K562 (cell line): ENCODE measurements around the gene ATOH8. TPM values are rescaled to one million over a fixed set of nuclear protein-coding genes. Genes with fewer than 3 reads are reported as not detected.

ENCODE experiments used
- ATAC-seq: fragments of 200-7000 bp; cut with Tn5 transposase; 3 replicates; pipeline ENCODE4 v1.9.1; 2020; ENCODE audit warnings: moderate library complexity
- BruUV-seq: library from RNA; stranded (reverse); fragments of 400-500 nt; replicated peaks from 2 replicates; lab custom pipeline; 2021; lab: Mats Ljungman, UMichigan
- CTCF ChIA-PET: fragments of 300-600 bp; formaldehyde crosslinking; extraction: SDS; loops from one replicate; lab custom pipeline; 2021; ENCODE audit warnings: low intra/inter-chr PET ratio; lab: Yijun Ruan, JAX
- POLR2A ChIA-PET: fragments of 300-600, 350-650 bp; sonication (Branson Sonifier 250); formaldehyde crosslinking; extraction: SDS; loops from one replicate; lab custom pipeline; 2021; ENCODE audit warnings: antibody characterized with exemption, inconsistent platforms; lab: Yijun Ruan, JAX
- DNase-seq, 4 experiments: peaks; one replicate each; pipeline versions ENCODE4 v3.0.0 to v3.0.0-alpha.2; 2011 to 2018; ENCODE audit warnings: low spot score in 3 of 4, mixed read lengths in 3 of 4; ENCODE audit errors: extremely low read depth in 1 of 4
- FAIRE-seq: peaks from 2 replicates; lab custom pipeline; 2011; peaks lifted over from hg19 to GRCh38; lab: Jason Lieb, UNC
- H2AFZ ChIP-seq: 2 replicates; pipeline ENCODE4 v1.6.0; 2011; ENCODE audit warnings: low read depth, low read length, control low read depth, inconsistent platforms
- H3K27ac ChIP-seq: fragments of 200-600 bp; 3 replicates; pipeline ENCODE4 v1.8.0; 2011; ENCODE audit warnings: low read depth, mild to moderate bottlenecking, control low read depth, inconsistent platforms, low read length, moderate library complexity, mixed read lengths; ENCODE audit errors: extremely low read depth
- H3K27me3 ChIP-seq, 2 experiments: fragments of 300-600 bp in 1 of 2; 2 replicates in 1 of 2; 3 replicates in 1 of 2; pipeline versions ENCODE4 v1.6.0 to v1.8.0; 2011; ENCODE audit warnings: inconsistent platforms in 2 of 2, low read length in 2 of 2, mild to moderate bottlenecking in 1 of 2, mixed read lengths in 1 of 2, moderate library complexity in 1 of 2; ENCODE audit not compliant: control insufficient read depth in 2 of 2, insufficient read depth in 2 of 2
- H3K36me3 ChIP-seq: fragments of 300-600 bp; 3 replicates; pipeline ENCODE4 v1.8.0; 2011; ENCODE audit warnings: mild to moderate bottlenecking, low read length, inconsistent platforms; ENCODE audit not compliant: control insufficient read depth, insufficient read depth
- H3K4me1 ChIP-seq, 2 experiments: fragments of 200-600 bp in 1 of 2; replicated peaks in 1 of 2; 2 replicates in 1 of 2; 3 replicates in 1 of 2; pipeline versions ENCODE4 v1.5.1 to v1.8.0; 2011; ENCODE audit warnings: inconsistent platforms in 2 of 2, low read length in 2 of 2, mild to moderate bottlenecking in 1 of 2, mixed read lengths in 1 of 2, moderate library complexity in 1 of 2; ENCODE audit not compliant: control insufficient read depth in 2 of 2, insufficient read depth in 2 of 2
- H3K4me2 ChIP-seq: 2 replicates; pipeline ENCODE4 v1.6.1; 2011; ENCODE audit warnings: low read length, control low read depth, inconsistent platforms, mixed read lengths; ENCODE audit not compliant: insufficient read depth
- H3K4me3 ChIP-seq: fragments of 200-600 bp; sonication (generic), shearing (Covaris generic); 2 replicates; pipeline ENCODE4 v1.5.1; 2016; ENCODE audit warnings: control low read depth, inconsistent platforms
- H3K79me2 ChIP-seq: fragments of 200-600 bp; 3 replicates; pipeline ENCODE4 v1.8.0; 2011; ENCODE audit warnings: low read length, inconsistent platforms; ENCODE audit not compliant: control insufficient read depth, insufficient read depth
- H3K9ac ChIP-seq, 2 experiments: 2 replicates each; pipeline versions ENCODE4 v1.6.0 to v1.6.1; 2011; ENCODE audit warnings: low read depth in 2 of 2, low read length in 2 of 2, control low read depth in 1 of 2, inconsistent platforms in 1 of 2, mild to moderate bottlenecking in 1 of 2, mixed read lengths in 1 of 2; ENCODE audit not compliant: insufficient read depth in 1 of 2
- H3K9me1 ChIP-seq: one replicate; pipeline ENCODE4 v1.6.0; 2011; ENCODE audit warnings: inconsistent platforms, mild to moderate bottlenecking, low read length, moderate library complexity; ENCODE audit not compliant: control insufficient read depth, insufficient read depth
- H3K9me3 ChIP-seq: replicated peaks from 2 replicates; pipeline ENCODE4 v1.5.1; 2011; ENCODE audit warnings: low read depth, low read length, inconsistent platforms; ENCODE audit not compliant: control insufficient read depth, insufficient read depth
- H4K20me1 ChIP-seq: replicated peaks from 2 replicates; pipeline ENCODE4 v1.6.1; 2011; ENCODE audit warnings: low read length, inconsistent platforms, mixed read lengths; ENCODE audit not compliant: control insufficient read depth, insufficient read depth
- CEBPB ChIP-seq: fragments of 450-650 bp; IDR thresholded peaks from 2 replicates; pipeline ENCODE4 v1.6.1; 2016; ENCODE audit warnings: missing genetic modification characterization, missing compliant biosample characterization
- CEBPG ChIP-seq, 3 experiments: fragments of 200-800 bp in 1 of 3; sonication (Bioruptor generic) in 1 of 3; sonication (generic) in 1 of 3; formaldehyde crosslinking in 1 of 3; IDR thresholded peaks in 2 of 3; conservative IDR thresholded peaks in 1 of 3; 2 replicates each; pipeline versions ENCODE4 v1.6.1 to v1.8.0; 2016 to 2022; ENCODE audit warnings: missing compliant biosample characterization in 2 of 3, missing genetic modification characterization in 2 of 3, mild to moderate bottlenecking in 1 of 3, missing genetic modification reagents in 1 of 3
- KAT8 ChIP-seq: fragments of 450-650 bp; IDR thresholded peaks from 2 replicates; pipeline ENCODE4 v1.6.1; 2016; ENCODE audit warnings: low read depth, mild to moderate bottlenecking
- WGBS: fragments of 100-300 bp; shearing (Covaris generic); methylation state at CpG from one replicate; pipeline ENCODE4 v1.1.6; 2016; ENCODE audit warnings: low coverage, mixed read lengths; ENCODE audit not compliant: insufficient coverage; ENCODE audit errors: missing lambda C conversion rate; 5-methylcytosine and 5-hydroxymethylcytosine counted together
- in situ Hi-C: fragments of 300-500 bp; cut with MboI; formaldehyde crosslinking; loops from 4 replicates; pipeline ENCODE4 v1.15.0; 2018; ENCODE audit warnings: inconsistent platforms, mixed read lengths
- intact Hi-C: fragments of 100-400 bp; cut with micrococcal nuclease; formaldehyde crosslinking; loops from 2 replicates; pipeline ENCODE4 v1.14.2; 2022
- polyA plus RNA-seq, 8 experiments: library from polyadenylated mRNA; depleted of rRNA in 4 of 8; stranded (reverse) in 5 of 8; unstranded in 3 of 8; fragments of >200 nt; fragmentation: Nextera tagmentation in 2 of 8; fragmentation: Illumina TruSeq in 1 of 8; extraction: Ambion mirVana in 2 of 8; extraction: Trizol in 1 of 8; gene quantifications; 2 replicates each; pipeline versions ENCODE4 v1.2.1 to v1.2.3, GENCODE V29; 2011 to 2014; ENCODE audit warnings: inconsistent platforms in 1 of 8, missing spikeins in 1 of 8
- total RNA-seq, 7 experiments: library from RNA; depleted of rRNA in 6 of 7; stranded (reverse); fragments of >200 nt in 6 of 7; fragmentation: Illumina TruSeq in 2 of 7; extraction: Trizol in 2 of 7; gene quantifications; 2 replicates each; pipeline versions ENCODE4 v1.2.1 to v1.2.3, GENCODE V29; 2011 to 2021; ENCODE audit warnings: low replicate concordance in 1 of 7

Gene ATOH8
- total and polyA plus RNA-seq, 9 of the 15 experiments (the other 6 are each of a cell fraction or from before 2014, with no cell fraction given) = not detected

- H4K20me1 ChIP-seq = no peaks in the 10 kb centered on the region
- intact Hi-C loops = no loop called here
- no peak for DNase-seq
- H2AFZ ChIP-seq = no peak overlapping the region
- BruUV-seq = no TSS peak
- ChIA-PET CTCF (no interaction called here), POLR2A (no interaction called here)
- H3K79me2 ChIP-seq = no peaks in the 10 kb centered on the region
- H3K4me2 ChIP-seq = no peak overlapping the region
- no peaks in the 10 kb centered on the region for H3K36me3 ChIP-seq
- H3K9ac ChIP-seq = no peak overlapping the region
- peaks cover 0 to 17% of the 10 kb centered on the region in 2 experiments; a peak in 3 of 5 replicates for H3K4me1 ChIP-seq
- H3K27ac ChIP-seq = no peak overlapping the region
- H3K9me3 ChIP-seq = no peaks in the 10 kb centered on the region
- H3K4me3 ChIP-seq = no peak overlapping the region
- TF ChIP-seq CEBPG (CRISPR knock-in tag; IDR thresholded peaks at IDR 0.05) (no peak), CEBPG (tag; conservative IDR thresholded peaks at IDR 0.05 in 1 of 2, IDR thresholded peaks at IDR 0.05 in 1 of 2) (peak in 1 of 2 experiments; percentile 68; a peak in 2 of 4 replicates), KAT8 (no peak), CEBPB (0 out of 2 replicates have a peak, but pooled peaks have one; percentile 13)
- TF ChIP-seq, all 486 proteins: peak for 2
- FAIRE-seq (no peak), ATAC-seq (no peak)
- H3K27me3 ChIP-seq = peaks cover 0 to 9% of the 10 kb centered on the region in 2 experiments; a peak in 2 of 5 replicates
- WGBS = 11% methylated on average over 2 of the region's 3 CpGs
- H3K9me1 ChIP-seq = no peaks in the 10 kb centered on the region
- in situ Hi-C loops = no loop called here
These were observed 49.8 kb upstream of the ATOH8 start for GRCh38 chr2:85704038-85704437.
